GM21825 (cell line): Measurements from ENCODE around the gene APOBEC3G.

Source experiments
- ATAC-seq: cut with Tn5 transposase; IDR thresholded peaks from one replicate; pipeline ENCODE4 v1.9.1; 2021; ENCODE audit warnings: mild to moderate bottlenecking, moderate library complexity; ENCODE audit not compliant: unreplicated experiment

APOBEC3G gene

GRCh38 chr22:39090426-39091064 is 13.5 kb downstream of the APOBEC3G start:
- ATAC-seq = no peak

GRCh38 chr22:39091126-39092081 is 14.3 kb downstream of the APOBEC3G start:
- no peak for ATAC-seq

- no peak for ATAC-seq
Observed at GRCh38 chr22:39092111-39092862, 15.2 kb downstream of the APOBEC3G start.

- ATAC-seq = no peak
Observed at GRCh38 chr22:39094717-39095389, 17.8 kb downstream of the APOBEC3G start.

GRCh38 chr22:39095971-39096370 is 18.9 kb downstream of the APOBEC3G start:
- ATAC-seq = no peak

GRCh38 chr22:39097098-39098020 is 20.3 kb downstream of the APOBEC3G start, which contains the start of gene APOBEC3H:
APOBEC3H (plus strand) TSS chr22:39097244; CDS start chr22:39100279, 3,035 bp downstream.
- no peak for ATAC-seq

- no peak for ATAC-seq
Observed at GRCh38 chr22:39098026-39098425, 21.0 kb downstream of the APOBEC3G start.

GRCh38 chr22:39098576-39098975 is 21.5 kb downstream of the APOBEC3G start:
- ATAC-seq = no peak

GRCh38 chr22:39101226-39101625 is 24.2 kb downstream of the APOBEC3G start:
- no peak for ATAC-seq

- ATAC-seq = no peak
Observed at GRCh38 chr22:39103431-39103830, 26.4 kb downstream of the APOBEC3G start.

GRCh38 chr22:39106326-39106725 is 29.3 kb downstream of the APOBEC3G start:
- no peak for ATAC-seq

GRCh38 chr22:39108487-39108886 is 31.4 kb downstream of the APOBEC3G start:
- no peak for ATAC-seq

GRCh38 chr22:39109361-39109760 is 32.3 kb downstream of the APOBEC3G start:
- ATAC-seq = no peak

- no peak for ATAC-seq
Observed at GRCh38 chr22:39110631-39111561, 33.8 kb downstream of the APOBEC3G start.

- ATAC-seq = no peak
Observed at GRCh38 chr22:39114112-39114511, 37.0 kb downstream of the APOBEC3G start.

GRCh38 chr22:39115570-39115969 is 38.5 kb downstream of the APOBEC3G start:
- ATAC-seq = no peak

GRCh38 chr22:39115977-39116621 is 39.0 kb downstream of the APOBEC3G start:
- no peak for ATAC-seq

GRCh38 chr22:39117585-39118191 is 40.6 kb downstream of the APOBEC3G start:
- peak; percentile 45 for ATAC-seq
